ENCODE results near the gene VIPR2.
"Not testable (repeated sequence)": the region's sequence is repeated elsewhere in the genome, so short reads cannot be mapped to it uniquely, and the experiment has no call there.

VIPR2 gene, protein sequence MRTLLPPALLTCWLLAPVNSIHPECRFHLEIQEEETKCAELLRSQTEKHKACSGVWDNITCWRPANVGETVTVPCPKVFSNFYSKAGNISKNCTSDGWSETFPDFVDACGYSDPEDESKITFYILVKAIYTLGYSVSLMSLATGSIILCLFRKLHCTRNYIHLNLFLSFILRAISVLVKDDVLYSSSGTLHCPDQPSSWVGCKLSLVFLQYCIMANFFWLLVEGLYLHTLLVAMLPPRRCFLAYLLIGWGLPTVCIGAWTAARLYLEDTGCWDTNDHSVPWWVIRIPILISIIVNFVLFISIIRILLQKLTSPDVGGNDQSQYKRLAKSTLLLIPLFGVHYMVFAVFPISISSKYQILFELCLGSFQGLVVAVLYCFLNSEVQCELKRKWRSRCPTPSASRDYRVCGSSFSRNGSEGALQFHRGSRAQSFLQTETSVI

GRCh38 chr7:159144758-159145489, at the start of gene VIPR2:
TSS of gene VIPR2 (minus strand) at chr7:159144867. CDS start at chr7:159144771, 96 bp downstream.
- no peak for DNase-seq (ENCODE audit: low spot score)

GRCh38 chr7:159193543-159194090, 49.0 kb upstream of the VIPR2 start:
- no peak for DNase-seq (ENCODE audit: low spot score)

DNA sequence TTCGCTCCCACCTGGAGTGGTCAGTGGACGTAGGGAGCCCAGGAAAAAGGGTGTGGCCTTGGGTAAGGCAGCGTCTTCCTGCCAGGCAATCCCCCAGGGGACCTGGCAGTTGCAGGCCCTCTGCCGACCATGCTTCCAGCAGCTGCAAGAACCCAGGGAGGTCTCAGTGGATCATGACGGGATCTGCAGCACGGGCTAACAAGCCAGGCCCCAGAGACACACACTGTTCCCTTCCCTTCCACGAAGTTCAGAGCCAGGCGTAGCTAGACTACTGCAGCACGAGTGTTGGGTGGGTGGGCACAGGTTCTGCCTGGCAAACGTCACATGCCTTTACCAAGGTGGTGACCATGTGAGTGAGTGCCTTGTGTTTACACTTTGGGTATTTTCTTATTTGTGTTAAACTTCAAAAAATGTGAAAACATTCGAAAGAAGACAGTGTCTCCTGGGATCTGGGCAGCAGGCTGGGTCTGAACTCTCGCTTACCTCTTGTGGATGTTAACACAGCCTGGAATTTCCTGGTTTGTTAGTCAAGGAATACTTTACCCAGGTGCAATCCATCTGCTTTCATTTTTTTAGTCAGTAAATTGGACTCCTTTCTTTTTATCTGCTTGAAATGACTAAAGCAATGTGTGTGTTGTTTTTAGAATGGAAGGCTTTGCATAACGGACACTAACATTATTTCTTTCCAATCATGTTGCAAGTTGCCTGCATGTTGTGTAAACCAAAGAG, 48.2 kb upstream of the VIPR2 start:
- DNase-seq (ENCODE audit: low spot score) = no peak

DNA sequence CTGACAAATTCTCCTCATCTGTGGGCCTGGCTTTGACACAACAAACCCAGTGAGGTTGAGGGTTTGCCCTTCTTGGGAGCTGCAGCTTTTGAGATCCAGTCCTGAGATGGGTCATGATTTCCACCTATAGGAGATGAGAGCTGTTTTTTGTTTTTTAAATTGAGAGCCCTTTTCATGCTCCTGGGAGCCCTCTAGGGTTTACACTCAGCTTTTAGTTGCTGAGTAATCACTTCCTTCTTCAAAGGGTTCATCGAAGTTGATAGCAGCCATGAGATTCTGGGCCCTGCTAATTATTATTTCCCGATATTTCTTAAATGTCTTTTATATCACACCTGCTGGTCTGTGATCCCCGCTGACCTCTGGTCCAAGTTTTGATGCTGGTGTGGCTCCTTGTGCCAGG, 47.3 kb upstream of the VIPR2 start:
- no peak for DNase-seq (ENCODE audit: low spot score)

DNA sequence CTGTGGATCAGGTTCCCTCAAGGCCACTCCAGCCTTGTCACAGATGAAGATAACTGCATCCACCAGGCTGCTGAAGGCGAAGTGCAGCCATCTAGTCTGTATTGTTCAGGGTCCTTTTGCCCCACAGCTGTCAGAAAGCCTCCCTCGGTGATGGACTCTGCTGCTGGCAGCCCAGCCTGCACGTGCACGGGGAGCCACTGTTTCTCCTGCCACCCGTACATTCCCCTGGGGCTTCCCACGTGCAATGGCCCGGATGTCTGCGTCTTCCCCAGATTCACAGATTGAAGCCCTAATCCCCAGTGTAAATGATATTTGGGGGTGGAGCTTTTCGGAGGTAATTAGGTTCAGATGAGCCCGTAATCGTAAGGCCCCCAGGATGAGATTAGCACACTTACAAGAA, 46.6 kb upstream of the VIPR2 start:
- no peak for DNase-seq (ENCODE audit: low spot score)

DNA sequence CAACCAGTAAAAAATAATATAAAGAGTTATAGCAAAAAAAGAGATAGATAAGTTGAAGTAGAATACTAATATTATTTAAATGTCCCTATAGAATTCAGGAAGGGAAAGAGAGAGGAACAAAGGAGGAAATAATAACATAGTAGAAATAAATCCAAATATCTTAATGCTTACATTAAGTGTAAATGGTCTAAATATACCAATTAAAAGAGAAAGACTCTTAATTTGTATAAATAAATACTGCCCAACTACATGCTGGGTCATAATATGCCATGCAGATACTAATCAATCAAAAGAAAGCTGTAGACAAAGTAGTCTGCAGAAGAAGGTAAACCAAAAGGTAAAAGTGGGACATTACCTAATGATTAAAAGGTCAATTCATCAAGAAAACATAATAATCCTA, 43.3 kb upstream of the VIPR2 start:
- DNase-seq (ENCODE audit: low spot score) = no peak

DNA sequence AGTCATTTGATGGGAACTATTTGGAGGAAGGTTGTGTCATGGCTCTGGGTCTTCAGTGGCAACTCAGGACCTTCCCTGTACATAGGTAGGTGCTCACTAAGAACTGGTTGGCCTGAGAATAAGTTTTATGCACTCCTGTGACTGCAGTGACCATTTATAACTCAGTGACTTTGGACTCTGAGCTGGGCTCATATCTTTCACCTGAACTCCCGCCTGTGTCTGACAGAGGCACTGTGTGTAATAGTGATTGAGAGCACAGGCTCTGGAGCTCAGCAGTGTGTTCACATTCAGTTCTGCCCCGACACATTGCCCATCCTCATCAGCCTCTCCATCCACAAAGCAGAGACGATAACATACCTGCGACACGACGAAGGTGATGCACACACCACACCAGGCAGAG, 34.6 kb upstream of the VIPR2 start:
- no peak for DNase-seq (ENCODE audit: low spot score)

DNA sequence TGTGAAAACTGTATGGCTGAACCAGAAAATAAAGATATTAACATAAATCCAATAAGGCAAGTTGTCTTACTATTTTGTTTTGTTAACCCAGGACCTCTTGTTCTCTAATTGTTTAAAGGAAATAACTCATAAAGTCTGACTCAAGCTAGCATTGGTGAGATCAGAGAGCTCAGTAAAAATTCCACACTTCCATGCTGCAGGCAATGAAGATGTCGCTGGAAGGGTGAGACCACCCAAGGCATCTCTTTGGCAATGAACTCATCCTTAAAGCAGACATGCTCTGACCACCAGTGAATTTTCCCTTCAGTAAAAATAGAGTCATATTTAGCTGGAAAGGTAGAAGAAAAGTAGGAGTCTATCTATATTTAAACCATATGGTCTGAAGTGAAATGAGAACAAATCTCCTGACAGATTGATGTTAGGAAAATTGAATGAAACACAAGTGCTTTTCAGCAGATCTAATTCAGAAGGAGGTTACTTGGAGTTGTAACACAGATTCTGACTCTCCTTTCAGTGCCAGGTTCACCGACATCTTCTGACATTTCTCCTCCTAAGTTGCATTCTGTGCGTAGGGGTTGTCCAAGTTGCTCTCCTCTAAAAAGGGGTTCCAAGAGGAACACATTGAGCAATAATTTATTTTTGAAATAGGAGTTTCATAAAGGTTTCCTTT, 32.8 kb upstream of the VIPR2 start:
- DNase-seq (ENCODE audit: low spot score) = no peak

DNA sequence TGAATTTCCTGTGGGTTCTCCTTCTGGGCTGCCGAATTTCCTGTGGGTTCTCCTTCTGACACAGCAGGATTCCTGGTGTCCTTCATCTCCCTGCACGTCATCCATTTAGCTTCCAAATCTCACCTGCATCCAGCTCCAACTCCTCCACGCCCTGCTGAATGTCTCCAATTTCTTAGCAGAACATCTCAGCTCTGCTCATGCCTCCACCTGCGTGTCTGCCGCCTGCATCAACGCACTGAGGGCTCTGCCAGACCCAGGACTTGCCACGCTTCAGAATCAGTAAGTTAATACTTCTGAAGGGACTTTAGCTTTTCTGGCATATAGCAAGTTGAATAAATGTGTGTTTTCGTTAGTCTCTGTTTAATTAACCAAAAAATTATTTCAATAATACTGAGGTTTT, 31.1 kb upstream of the VIPR2 start:
- DNase-seq (ENCODE audit: low spot score) = no peak

DNA sequence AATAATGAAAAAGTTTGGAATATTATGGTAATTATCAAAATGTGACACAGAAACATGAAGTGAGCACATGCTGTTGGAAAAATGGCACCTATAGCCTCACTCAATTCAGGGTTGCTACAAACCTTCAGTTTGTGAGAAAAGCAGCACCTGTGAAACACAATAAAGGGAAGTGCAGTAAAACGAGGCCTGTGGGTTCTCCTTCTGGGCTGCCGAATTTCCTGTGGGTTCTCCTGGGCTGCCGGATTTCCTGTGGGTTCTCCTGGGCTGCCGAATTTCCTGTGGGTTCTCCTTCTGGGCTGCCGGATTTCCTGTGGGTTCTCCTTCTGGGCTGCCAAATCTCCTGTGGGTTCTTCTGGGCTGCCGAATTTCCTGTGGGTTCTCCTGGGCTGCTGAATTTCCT, 30.4 kb upstream of the VIPR2 start:
- not testable (repeated sequence) for DNase-seq (ENCODE audit: low spot score)

DNA sequence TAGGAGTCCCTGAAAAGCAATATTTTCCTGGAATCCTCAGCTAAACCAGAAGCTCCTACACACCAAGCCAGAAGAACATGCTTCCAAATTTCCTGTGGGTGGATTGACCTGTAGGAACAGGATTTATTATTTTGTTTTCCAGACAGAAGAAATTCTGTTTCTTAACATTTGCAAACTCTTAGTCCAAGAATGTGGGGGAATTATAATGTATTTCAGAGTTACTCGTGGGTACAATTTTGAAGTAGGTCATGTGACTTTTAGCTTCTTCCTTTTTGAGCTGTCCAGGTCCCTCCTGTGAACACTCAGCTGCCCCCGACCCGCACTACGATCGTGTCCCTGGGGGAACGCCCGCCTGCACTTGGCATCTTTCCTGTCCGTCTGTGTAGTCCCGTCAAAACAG, 27.7 kb upstream of the VIPR2 start:
- DNase-seq (ENCODE audit: low spot score) = no peak

GRCh38 chr7:159169391-159169790, 24.7 kb upstream of the VIPR2 start:
- no peak for DNase-seq (ENCODE audit: low spot score)

DNA sequence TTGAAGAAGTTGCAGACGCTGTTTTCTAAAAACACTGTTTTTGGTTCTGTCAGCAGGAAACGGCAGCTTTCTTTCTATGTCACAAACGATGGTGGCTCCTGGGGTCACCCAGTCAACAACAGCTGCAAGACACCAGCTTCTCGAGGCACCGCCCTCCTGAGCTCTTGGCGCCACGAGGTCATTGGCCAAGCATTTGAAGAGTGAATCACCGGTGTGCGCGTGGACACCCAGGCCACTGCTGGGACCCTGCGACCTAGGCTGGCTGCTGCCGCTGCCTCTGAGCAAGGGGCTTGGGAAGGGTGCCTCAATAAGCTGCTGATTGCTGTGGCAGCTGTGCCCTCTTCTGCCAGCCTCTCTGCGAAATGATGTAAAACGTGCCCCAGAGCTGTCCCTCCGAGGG, 22.5 kb upstream of the VIPR2 start:
- no peak for DNase-seq (ENCODE audit: low spot score)

GRCh38 chr7:159166530-159166929, 21.9 kb upstream of the VIPR2 start:
- no peak for DNase-seq (ENCODE audit: low spot score)

DNA sequence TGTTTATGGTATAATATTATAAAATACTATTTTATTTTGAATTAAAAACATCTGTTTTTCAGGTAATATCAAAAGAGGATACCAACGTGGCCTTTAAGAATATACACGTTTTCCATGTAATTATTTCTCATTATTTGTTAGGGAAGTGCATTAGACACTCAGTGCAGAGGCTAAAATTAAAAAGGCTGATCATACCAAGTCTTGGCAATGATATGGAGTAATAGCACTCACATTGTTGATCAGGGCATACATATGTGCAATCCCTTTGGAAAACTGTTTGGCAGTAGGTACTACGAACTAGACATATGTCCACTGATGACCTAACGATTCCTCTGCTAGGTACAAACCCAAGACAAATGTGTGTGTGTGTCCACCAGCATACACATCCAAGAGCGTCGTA, 20.7 kb upstream of the VIPR2 start:
- DNase-seq (ENCODE audit: low spot score) = no peak

DNA sequence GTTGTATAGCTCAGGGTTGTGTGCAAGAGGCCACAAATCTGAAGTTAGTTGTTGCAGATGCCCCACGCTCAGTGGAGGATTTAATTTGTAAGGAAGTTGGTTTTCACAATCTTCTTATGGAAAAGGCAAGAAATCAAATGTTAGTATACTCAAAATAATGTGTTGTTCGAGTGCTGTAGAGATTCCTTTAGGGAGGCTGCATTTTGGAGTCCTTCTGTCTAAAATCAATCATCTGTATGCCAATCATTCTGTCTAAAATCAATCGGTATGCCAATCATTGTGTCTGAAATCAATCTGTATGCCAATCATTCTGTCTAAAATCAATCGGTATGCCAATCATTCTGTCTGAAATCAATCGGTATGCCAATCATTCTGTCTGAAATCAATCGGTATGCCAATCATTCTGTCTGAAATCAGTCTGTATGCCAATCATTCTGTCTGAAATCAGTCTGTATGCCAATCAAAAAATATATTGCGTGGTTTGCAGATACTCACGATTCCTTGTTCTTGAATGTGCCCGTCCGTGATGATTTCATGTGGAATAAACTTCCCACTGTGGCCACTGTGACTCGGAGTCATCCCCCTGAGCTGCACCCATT, 19.1 kb upstream of the VIPR2 start:
- DNase-seq (ENCODE audit: low spot score) = not testable (repeated sequence)

GRCh38 chr7:159162050-159162626, 17.5 kb upstream of the VIPR2 start:
- not testable (repeated sequence) for DNase-seq (ENCODE audit: low spot score)

GRCh38 chr7:159160450-159160849, 15.8 kb upstream of the VIPR2 start:
- DNase-seq (ENCODE audit: low spot score) = no peak

GRCh38 chr7:159159731-159160130, 15.1 kb upstream of the VIPR2 start:
- DNase-seq (ENCODE audit: low spot score) = no peak

DNA sequence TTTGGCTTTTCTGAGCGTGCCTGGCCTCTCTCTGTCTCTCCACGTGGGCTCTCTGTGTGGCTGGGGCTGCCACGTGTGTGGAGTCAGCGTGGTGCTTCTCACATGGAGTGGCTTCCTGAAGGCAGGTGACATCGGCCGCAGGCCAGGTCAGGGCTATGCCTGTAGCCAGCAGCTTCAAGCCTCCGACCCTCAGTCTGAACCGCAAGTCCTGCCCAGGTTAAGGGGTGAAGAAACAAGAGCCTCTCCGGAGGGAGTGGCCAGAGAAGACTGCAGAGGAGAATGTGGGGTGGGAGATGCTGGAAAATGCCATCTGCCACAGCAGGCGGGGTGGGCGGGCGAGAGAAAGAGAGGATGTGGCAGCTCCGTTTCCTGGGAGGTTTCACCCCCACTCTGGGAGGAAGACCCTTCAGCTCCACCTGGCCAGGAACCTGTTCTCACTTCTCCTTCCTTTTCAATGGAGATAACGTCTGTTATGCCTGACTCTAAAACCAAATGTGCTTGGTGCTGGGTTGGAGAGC, 14.3 kb upstream of the VIPR2 start:
- no peak for DNase-seq (ENCODE audit: low spot score)
